ENCODE measurements around the gene MED15.
"Not testable (repeated sequence)": the region's sequence is repeated elsewhere in the genome, so short reads cannot be mapped to it uniquely, and the experiment has no call there.

The MED15 gene

DNA sequence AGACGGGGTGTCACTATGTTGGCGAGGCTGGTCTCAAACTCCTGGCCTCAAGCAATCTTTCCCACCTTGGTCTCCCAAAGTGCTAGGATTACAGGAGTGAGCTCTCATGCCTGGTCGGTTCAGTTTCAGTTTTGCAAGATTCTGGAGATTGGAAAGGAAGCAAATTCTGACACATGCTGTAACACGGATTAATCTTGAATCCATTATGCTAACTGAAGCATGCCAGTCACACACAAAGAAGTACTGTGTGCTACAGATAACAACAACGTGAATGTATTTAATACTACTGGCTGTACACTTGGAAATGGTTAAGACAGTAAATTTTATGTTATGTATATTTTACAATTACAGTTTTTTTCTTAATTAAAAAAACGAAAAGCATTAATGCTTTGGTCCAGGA, 107.6 kb downstream of the MED15 start:
- H3K4me3 ChIP-seq (replicated peaks; ENCODE audit: low read depth, low read length): no peak overlapping the region
- TF ChIP-seq, protein P1, sequence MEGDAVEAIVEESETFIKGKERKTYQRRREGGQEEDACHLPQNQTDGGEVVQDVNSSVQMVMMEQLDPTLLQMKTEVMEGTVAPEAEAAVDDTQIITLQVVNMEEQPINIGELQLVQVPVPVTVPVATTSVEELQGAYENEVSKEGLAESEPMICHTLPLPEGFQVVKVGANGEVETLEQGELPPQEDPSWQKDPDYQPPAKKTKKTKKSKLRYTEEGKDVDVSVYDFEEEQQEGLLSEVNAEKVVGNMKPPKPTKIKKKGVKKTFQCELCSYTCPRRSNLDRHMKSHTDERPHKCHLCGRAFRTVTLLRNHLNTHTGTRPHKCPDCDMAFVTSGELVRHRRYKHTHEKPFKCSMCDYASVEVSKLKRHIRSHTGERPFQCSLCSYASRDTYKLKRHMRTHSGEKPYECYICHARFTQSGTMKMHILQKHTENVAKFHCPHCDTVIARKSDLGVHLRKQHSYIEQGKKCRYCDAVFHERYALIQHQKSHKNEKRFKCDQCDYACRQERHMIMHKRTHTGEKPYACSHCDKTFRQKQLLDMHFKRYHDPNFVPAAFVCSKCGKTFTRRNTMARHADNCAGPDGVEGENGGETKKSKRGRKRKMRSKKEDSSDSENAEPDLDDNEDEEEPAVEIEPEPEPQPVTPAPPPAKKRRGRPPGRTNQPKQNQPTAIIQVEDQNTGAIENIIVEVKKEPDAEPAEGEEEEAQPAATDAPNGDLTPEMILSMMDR (IDR thresholded peaks at IDR 0.05; ENCODE audit: insufficient read depth, low read length, poor library complexity, severe bottlenecking): no peak

DNA sequence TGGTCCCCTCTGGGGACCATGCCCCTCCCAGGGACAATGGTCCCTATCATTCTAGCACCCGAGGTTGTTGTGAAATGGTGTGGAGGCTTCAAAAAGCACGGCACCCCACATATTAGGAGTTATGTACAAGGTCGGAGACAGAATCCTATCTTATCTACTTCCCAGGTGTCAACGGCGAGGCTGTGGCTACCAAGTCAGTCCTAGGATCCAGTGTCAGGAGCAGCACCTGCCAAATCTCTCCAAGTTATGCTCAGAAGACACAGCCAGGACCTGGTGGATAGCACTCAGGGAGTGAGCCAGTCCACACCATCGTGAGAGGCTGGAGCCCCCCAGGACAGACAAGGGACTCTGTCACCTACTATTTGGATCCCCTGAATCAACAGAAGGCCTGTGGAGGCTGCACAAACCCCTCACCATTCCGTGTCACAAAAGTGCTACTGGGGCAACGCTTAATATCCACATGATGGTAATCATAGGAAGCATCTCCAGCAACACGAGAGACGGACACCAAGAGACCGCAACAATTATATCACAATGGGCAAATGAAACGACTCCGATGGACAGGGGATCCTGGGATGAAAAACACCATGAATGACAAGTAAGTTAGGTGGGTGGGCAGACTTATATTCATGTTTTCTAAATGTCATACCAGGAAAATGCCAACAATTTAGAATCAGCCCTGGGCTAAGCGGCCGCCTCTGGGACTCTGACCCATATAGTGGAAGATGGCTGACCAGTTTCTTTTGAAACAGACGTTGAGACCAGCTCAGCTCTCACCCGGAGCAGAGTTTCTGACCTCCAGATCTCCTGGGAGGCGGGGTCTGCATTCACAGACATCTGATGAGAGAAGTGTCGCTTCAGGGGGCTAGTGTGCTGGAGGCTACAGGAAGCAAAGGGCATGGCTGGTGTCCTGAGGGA, 108.4 kb downstream of the MED15 start:
- H3K27me3 ChIP-seq (replicated peaks; ENCODE audit: control insufficient read depth, insufficient read depth, low read length): no peaks in the 10 kb centered on the region
- H3K36me3 ChIP-seq (ENCODE audit: control insufficient read depth, insufficient read depth, low read length): no peaks in the 10 kb centered on the region
- TF ChIP-seq, protein P1 (IDR thresholded peaks at IDR 0.05; ENCODE audit: insufficient read depth, low read length, poor library complexity, severe bottlenecking): no peak
- no peak for DNase-seq (ENCODE audit: extremely low read depth, insufficient read length)
- no peak overlapping the region for H3K4me3 ChIP-seq (replicated peaks; ENCODE audit: low read depth, low read length)

More for the DNA sequence above, 107.6 kb downstream of the MED15 start:
- no peak for DNase-seq (ENCODE audit: extremely low read depth, insufficient read length)
- Histone ChIP-seq H3K36me3 (ENCODE audit: control insufficient read depth, insufficient read depth, low read length) (no peaks in the 10 kb centered on the region), H3K27me3 (replicated peaks; ENCODE audit: control insufficient read depth, insufficient read depth, low read length) (no peaks in the 10 kb centered on the region)

DNA sequence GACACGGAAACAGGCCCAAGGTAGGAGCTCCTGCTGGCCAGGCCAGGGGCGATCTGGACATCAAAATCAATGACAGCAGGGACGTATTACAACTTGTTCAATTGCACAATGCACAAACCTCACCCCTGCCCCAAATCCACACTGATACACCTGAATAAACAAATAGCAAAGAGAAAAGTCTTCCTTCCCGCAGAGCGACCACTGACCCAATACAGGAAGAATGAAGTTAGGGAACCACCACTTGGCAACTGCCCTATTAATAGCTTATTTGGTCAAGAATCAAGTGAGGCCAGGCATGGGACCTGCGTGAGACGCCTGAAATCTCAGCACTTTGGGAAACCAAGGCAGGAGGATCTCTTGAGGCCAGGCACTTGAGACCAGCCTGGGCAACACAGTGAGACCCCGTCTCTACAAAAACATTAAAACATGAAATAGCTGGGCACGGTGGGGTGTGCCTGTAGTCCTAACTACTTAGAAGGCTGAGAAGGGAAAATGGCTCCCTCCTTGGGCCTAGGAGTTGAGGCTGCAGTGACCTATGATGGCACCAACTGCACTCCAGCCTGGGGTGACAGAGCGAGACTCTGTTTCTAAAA, 109.1 kb downstream of the MED15 start:
- Histone ChIP-seq H3K27me3 (replicated peaks; ENCODE audit: control insufficient read depth, insufficient read depth, low read length) (no peaks in the 10 kb centered on the region), H3K4me3 (replicated peaks; ENCODE audit: low read depth, low read length) (no peak overlapping the region), H3K36me3 (ENCODE audit: control insufficient read depth, insufficient read depth, low read length) (no peaks in the 10 kb centered on the region)
- TF ChIP-seq, protein P1 (IDR thresholded peaks at IDR 0.05; ENCODE audit: insufficient read depth, low read length, poor library complexity, severe bottlenecking): no peak
- no peak for DNase-seq (ENCODE audit: extremely low read depth, insufficient read length)

DNA sequence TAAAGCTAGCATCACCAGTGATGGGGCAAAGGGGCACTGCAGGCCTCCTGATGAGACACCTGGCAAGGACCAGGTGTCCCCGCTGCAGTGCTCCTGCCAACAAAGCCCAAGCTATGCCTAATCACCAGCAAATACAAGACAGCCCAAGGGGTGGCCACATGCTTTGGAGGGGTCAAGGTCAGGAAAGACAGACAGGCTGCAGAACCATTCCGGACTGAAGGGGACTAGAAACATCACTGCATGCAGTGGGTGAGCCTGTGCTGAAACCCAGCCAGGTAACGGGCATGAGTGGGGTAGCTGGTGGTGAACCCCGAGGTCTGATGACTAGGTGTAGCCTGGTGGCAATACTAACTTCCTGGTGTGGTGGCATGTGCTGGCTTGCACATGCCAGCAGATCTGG, 111.1 kb downstream of the MED15 start:
- no peaks in the 10 kb centered on the region for H3K36me3 ChIP-seq (ENCODE audit: control insufficient read depth, insufficient read depth, low read length)
- no peak for DNase-seq (ENCODE audit: extremely low read depth, insufficient read length)
- no peaks in the 10 kb centered on the region for H3K27me3 ChIP-seq (replicated peaks; ENCODE audit: control insufficient read depth, insufficient read depth, low read length)
- TF ChIP-seq, protein P1 (IDR thresholded peaks at IDR 0.05; ENCODE audit: insufficient read depth, low read length, poor library complexity, severe bottlenecking): no peak
- no peak overlapping the region for H3K4me3 ChIP-seq (replicated peaks; ENCODE audit: low read depth, low read length)

DNA sequence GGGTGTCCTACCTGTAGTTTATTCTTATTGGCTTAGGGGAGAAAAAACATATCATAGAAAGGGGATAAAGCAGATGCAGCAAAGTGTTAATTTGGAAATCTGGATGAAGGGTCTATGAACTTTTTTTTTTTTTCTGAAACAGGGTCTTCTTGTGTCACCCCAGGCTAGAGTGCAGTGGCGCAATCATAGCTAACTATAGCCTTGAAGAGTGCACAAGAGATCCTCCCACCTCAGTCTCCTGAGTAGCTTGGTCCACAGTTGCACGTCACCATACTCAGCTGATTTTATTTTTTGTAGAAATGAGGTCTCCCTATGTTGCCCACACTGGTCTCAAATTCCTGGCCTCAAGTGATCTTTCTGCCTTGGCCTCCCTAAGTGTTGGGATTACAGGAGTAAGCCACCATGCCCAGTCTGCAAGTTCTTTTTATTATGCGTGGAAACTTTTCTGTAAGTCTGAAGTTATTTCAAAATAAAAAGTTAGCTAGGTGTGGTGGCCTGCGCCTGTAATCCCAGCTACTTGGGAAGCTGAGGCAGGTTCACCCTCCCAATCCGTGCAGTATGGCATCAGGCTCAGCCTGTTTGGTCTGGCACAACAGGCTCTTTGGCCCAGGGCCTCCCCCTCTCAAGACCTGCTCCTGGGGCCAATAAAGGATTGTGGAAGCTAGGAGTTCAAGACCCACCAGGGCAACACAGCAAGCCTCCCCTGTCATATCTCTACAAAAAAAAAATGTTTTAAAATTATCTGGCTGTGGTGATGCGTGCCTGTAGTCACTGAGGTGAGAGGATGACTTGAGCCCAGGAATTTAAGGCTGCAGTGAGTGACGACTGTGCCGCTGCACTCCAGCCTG, 111.9 kb downstream of the MED15 start:
- Histone ChIP-seq H3K4me3 (replicated peaks; ENCODE audit: low read depth, low read length) (no peak overlapping the region), H3K27me3 (replicated peaks; ENCODE audit: control insufficient read depth, insufficient read depth, low read length) (no peaks in the 10 kb centered on the region), H3K36me3 (ENCODE audit: control insufficient read depth, insufficient read depth, low read length) (no peaks in the 10 kb centered on the region)
- TF ChIP-seq, protein P1 (IDR thresholded peaks at IDR 0.05; ENCODE audit: insufficient read depth, low read length, poor library complexity, severe bottlenecking): no peak
- no peak for DNase-seq (ENCODE audit: extremely low read depth, insufficient read length)

DNA sequence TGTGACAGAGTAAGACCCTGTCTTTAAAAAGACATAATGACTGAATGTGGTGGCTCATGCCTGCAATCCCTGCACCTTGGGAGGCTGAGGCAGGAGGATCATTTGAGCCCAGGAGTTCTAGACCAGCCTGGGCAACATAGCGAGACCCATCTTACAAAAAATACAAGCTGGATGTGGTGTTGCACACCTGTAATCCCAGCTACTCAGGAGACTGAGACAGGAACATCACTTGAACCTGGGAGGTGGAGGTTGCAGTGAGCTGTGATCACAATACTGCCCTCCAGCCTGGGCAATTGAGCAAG, 112.4 kb downstream of the MED15 start:
- not testable (repeated sequence) for H3K36me3 ChIP-seq (ENCODE audit: control insufficient read depth, insufficient read depth, low read length); H3K27me3 ChIP-seq (replicated peaks; ENCODE audit: control insufficient read depth, insufficient read depth, low read length); DNase-seq (ENCODE audit: extremely low read depth, insufficient read length); H3K4me3 ChIP-seq (replicated peaks; ENCODE audit: low read depth, low read length)
